Heart left ventricle (tissue), 16 donors: ENCODE results near the gene HUNK. TPM values are rescaled to one million over a fixed set of nuclear protein-coding genes. Genes with fewer than 3 reads are reported as not detected.

ENCODE experiments used
- ATAC-seq, 4 donors: fragments of 200-7000 bp; cut with Tn5 transposase; one replicate each; pipeline ENCODE4 v1.9.1; 2020 to 2022; ENCODE audit warnings: moderate library complexity in 4 of 4, mild to moderate bottlenecking in 3 of 4, moderate number of reproducible peaks in 1 of 4
- DNase-seq, 5 donors: peaks; one replicate each; pipeline ENCODE4 v3.0.0-alpha.2; 2020
- H3K27ac ChIP-seq, 12 donors: fragments of 200-600 bp; sonication (generic) in 4 of 12; one replicate each; pipeline versions ENCODE4 v1.5.0 to v1.8.0; 2016 to 2022; ENCODE audit warnings: mild to moderate bottlenecking in 2 of 12
- H3K27me3 ChIP-seq, 9 donors: fragments of 200-600 bp; sonication (generic) in 2 of 9; one replicate each; pipeline versions ENCODE4 v1.5.1 to v1.8.0; 2016 to 2022; ENCODE audit warnings: mild to moderate bottlenecking in 3 of 9
- H3K36me3 ChIP-seq, 9 donors: fragments of 200-600 bp; sonication (generic) in 2 of 9; one replicate each; pipeline versions ENCODE4 v1.5.0 to v1.8.0; 2018 to 2022; ENCODE audit warnings: mild to moderate bottlenecking in 2 of 9
- H3K4me1 ChIP-seq, 12 donors: fragments of 200-600 bp; sonication (generic) in 4 of 12; one replicate each; pipeline versions ENCODE4 v1.5.0 to v1.8.0; 2016 to 2022; ENCODE audit warnings: mild to moderate bottlenecking in 3 of 12
- H3K4me3 ChIP-seq, 12 donors: fragments of 200-600 bp; sonication (generic) in 4 of 12; one replicate each; pipeline versions ENCODE4 v1.5.0 to v1.8.0; 2017 to 2022; ENCODE audit warnings: mild to moderate bottlenecking in 9 of 12, moderate library complexity in 4 of 12
- H3K9me3 ChIP-seq, 12 donors: fragments of 200-600 bp; sonication (generic) in 4 of 12; one replicate each; pipeline versions ENCODE4 v1.5.0 to v1.8.0; 2016 to 2022; ENCODE audit warnings: mild to moderate bottlenecking in 1 of 12
- POLR2A ChIP-seq, 2 donors: fragments of 450-650 bp; IDR thresholded peaks; one replicate each; pipeline ENCODE4 v1.6.1; 2017; ENCODE audit warnings: antibody characterized with exemption in 2 of 2, mild to moderate bottlenecking in 2 of 2, moderate library complexity in 2 of 2
- WGBS, 4 donors: extraction: QIAGEN DNeasy Blood & Tissue Kit in 2 of 4; methylation state at CpG; one replicate each; pipeline versions ENCODE4 v1.1.5 to v1.1.7; 2013 to 2018; 5-methylcytosine and 5-hydroxymethylcytosine counted together
- intact Hi-C, 10 donors: fragments of 100-400 bp; cut with DNase I; formaldehyde crosslinking; loops; one replicate each; pipeline versions ENCODE4 v1.11.1 to v1.14.2; 2022
- polyA plus RNA-seq, 2 donors: library from polyadenylated mRNA; stranded (reverse); fragments of 200-250 nt; gene quantifications; one replicate each; pipeline ENCODE4 v1.2.3, GENCODE V29; 2013
- total RNA-seq, 9 donors: library from RNA; depleted of rRNA in 2 of 9; stranded (reverse); fragments of >200 nt in 2 of 9; fragmentation: NEBNext Ultra II Directional in 3 of 9; extraction: Animal tissue kit (Norgen Biotek cat#: 25700) in 3 of 9; gene quantifications; one replicate each; pipeline versions ENCODE4 v1.1.0 to v1.2.4, GENCODE V29; 2016 to 2023
- TF ChIP-seq, protein P1 (sequence below), 12 donors: fragments of 200-600 bp; sonication (generic) in 4 of 12; IDR thresholded peaks; one replicate each; pipeline versions ENCODE4 v1.5.0 to v1.8.0; 2018 to 2022; ENCODE audit warnings: antibody characterized with exemption in 12 of 12, mild to moderate bottlenecking in 5 of 12
- donor health status: ischemic (EF 13 %, LVEDD 7.1; RV severe dilation, severe dysfunction).
- donor health status: healthy with polysubstance abuse.
- donor health status: DM: no; HTN: yes; CAD: no.
- donor health status: DM: no; HTN: no; CAD: no.
- donor health status: ischemic (EF 25% LVEDD 6.9; RV normal size, moderate dysfunction).
- donor health status: ischemic (EF 25% LVEDD 5.7; RV mildly dilated, moderate dysfunction).
- donor health status: healthy.
- donor health status: DM: yes; HTN: yes; CAD: no.
- donor health status: ischemic (EF 35%, LVEDD 5.7; RV mildly dilated, moderate dysfunction).
- donor health status: nonischemic (EF 11% LVEDD 7.7; RV severe dilation, severe dysfunction).
- donor health status: DM: yes; HTN: yes; CAD: no.
- donor health status: PGD.
- donor health status: ischemic (EF 29% LVEDD 5.4; RV normal size, mild dysfunction).
- donor health status: nonischemic (EF 23%, LVEDD 6.1; RV moderate dilation, normal function).

HUNK gene
- total and polyA plus RNA-seq, 11 donors: 0.02 to 1.4 (median 0.22) TPM

DNA sequence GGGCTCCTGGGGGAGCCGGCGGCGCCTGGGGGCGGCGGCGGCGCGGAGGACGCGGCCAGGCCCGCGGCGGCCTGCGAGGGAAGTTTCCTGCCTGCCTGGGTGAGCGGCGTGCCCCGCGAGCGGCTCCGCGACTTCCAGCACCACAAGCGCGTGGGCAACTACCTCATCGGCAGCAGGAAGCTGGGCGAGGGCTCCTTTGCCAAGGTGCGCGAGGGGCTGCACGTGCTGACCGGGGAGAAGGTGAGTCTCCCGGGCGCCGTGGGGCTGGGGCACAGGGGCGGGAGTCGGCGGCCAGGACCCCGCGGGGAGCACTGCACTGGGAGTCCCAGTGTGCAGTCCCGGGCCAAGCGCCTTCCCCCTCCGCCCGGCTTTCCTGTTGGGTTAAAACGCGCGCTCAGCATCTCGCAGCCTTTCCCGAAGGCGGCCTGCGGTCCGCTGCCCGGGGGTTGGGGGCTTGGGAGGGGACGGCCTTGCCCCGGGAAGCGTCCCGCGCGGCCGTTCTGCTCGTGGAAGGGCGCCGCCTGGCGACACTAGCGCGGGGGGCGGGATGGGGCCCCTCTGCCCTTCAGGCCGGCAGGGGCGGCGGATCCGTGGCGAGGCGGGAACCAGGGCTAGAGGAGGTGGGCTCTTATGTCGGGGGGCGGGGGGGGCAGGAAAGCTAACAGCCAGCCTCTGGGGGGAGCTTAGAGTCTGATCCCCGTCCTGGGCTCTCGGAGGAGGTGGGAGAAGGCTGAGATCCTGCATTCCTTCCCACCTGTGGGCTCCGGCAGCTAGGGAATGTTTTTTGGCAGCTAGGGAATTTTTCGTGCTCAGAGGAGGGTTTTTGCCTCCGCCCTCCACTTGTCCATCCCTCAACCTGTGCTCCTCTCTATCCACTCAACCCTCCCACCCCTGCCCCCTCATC is 1.1 kb downstream of the HUNK start:
- Histone ChIP-seq H3K27me3 (peaks cover 0 to 66% (median 13%) of the 10 kb centered on the region in 9 donors), H3K27ac (no peak overlapping the region), H3K9me3 (no peaks in the 10 kb centered on the region), H3K4me3 (peak overlapping the region; percentile 11 to 68 (median 54)), H3K36me3 (no peaks in the 10 kb centered on the region), H3K4me1 (peaks cover 0 to 27% (median 8%) of the 10 kb centered on the region in 12 donors)
- DNase-seq (peak; percentile 20 to 65 (median 36)), ATAC-seq (peak in 3 of 4 donors; percentile 24 to 44 (median 35))
- 2 to 6% (median 4%) methylated on average over 31 to 77 of the region's 77 CpGs for WGBS, 4 donors
- no peak for TF ChIP-seq POLR2A (IDR thresholded peaks at IDR 0.05)
- TF ChIP-seq, protein P1, sequence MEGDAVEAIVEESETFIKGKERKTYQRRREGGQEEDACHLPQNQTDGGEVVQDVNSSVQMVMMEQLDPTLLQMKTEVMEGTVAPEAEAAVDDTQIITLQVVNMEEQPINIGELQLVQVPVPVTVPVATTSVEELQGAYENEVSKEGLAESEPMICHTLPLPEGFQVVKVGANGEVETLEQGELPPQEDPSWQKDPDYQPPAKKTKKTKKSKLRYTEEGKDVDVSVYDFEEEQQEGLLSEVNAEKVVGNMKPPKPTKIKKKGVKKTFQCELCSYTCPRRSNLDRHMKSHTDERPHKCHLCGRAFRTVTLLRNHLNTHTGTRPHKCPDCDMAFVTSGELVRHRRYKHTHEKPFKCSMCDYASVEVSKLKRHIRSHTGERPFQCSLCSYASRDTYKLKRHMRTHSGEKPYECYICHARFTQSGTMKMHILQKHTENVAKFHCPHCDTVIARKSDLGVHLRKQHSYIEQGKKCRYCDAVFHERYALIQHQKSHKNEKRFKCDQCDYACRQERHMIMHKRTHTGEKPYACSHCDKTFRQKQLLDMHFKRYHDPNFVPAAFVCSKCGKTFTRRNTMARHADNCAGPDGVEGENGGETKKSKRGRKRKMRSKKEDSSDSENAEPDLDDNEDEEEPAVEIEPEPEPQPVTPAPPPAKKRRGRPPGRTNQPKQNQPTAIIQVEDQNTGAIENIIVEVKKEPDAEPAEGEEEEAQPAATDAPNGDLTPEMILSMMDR (IDR thresholded peaks at IDR 0.05): peak; percentile 39 to 63 (median 51)
- intact Hi-C loops: loop anchor here in 1 of 10 donors (2.0 kb wide), 1 partner anchor 385 kb away; no protein-coding TSS in a partner anchor

DNA sequence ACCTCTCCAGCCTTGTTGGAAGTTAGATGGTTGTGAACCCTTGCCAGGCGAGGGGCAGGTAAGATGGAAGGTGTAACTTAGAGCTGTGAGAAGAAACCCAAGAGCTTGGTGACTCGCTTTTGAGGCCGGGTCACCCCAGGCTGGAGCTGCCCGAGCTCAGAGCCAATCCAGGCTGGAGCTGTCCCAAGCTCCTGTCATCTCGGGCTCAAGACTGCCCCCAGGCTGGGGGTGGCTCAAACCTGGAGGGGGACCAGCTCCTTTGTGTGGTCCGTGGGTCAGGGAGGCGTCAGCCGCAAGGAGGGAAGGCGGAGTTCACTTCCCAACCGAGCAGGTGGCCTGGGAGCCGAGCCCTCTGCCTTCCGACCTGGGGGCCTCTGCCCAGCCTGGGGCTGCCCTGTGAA is 2.0 kb downstream of the HUNK start:
- peaks cover 0 to 60% (median 13%) of the 10 kb centered on the region in 9 donors for H3K27me3 ChIP-seq
- no peak for TF ChIP-seq POLR2A (IDR thresholded peaks at IDR 0.05)
- TF ChIP-seq, protein P1 (IDR thresholded peaks at IDR 0.05): no peak
- ATAC-seq: no peak
- 57 to 68% (median 64%) methylated on average over 5 to 12 of the region's 12 CpGs for WGBS, 4 donors
- H3K36me3 ChIP-seq: no peaks in the 10 kb centered on the region
- H3K9me3 ChIP-seq: no peaks in the 10 kb centered on the region
- H3K4me1 ChIP-seq: peaks cover 0 to 36% (median 9%) of the 10 kb centered on the region in 12 donors
- no peak overlapping the region for H3K27ac ChIP-seq
- intact Hi-C loops: no loop called here
- peak overlapping the region in 1 of 12 donors; percentile 65 for H3K4me3 ChIP-seq
- DNase-seq: no peak

DNA sequence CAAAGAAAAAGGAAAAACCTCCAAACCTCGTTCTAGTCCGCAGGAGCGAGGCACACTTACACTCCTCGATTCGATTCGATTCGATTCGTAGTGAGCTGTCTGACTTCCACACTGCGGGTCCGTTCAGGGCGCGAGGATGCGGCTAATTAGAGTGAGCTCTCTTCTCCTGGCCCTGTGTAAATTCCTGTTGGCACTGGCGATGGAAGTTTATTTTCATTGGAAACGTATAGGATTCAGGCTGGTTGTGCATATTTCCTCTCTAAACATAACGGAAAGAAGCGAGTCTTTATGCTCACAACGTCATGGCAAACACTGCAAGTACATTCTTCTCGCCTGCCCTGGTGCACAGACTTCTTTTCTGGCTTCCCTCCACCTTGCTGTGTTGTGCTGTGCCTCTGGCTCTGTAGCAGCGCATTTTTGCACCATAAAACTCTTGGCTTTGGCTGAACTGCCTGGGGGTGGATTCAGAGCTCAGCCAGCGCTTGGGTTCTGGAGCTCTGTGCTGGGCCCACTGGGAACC is 2.7 kb downstream of the HUNK start:
- Histone ChIP-seq H3K4me3 (no peak overlapping the region), H3K4me1 (peaks cover 0 to 37% (median 9%) of the 10 kb centered on the region in 12 donors), H3K9me3 (no peaks in the 10 kb centered on the region), H3K27ac (no peak overlapping the region), H3K27me3 (peaks cover 0 to 53% (median 13%) of the 10 kb centered on the region in 9 donors), H3K36me3 (no peaks in the 10 kb centered on the region)
- intact Hi-C loops: no loop called here
- 73 to 90% (median 83%) methylated on average over 21 of the region's 21 CpGs for WGBS, 4 donors
- TF ChIP-seq POLR2A (IDR thresholded peaks at IDR 0.05): no peak
- TF ChIP-seq, protein P1 (IDR thresholded peaks at IDR 0.05): no peak
- no peak for DNase-seq
- ATAC-seq: no peak

DNA sequence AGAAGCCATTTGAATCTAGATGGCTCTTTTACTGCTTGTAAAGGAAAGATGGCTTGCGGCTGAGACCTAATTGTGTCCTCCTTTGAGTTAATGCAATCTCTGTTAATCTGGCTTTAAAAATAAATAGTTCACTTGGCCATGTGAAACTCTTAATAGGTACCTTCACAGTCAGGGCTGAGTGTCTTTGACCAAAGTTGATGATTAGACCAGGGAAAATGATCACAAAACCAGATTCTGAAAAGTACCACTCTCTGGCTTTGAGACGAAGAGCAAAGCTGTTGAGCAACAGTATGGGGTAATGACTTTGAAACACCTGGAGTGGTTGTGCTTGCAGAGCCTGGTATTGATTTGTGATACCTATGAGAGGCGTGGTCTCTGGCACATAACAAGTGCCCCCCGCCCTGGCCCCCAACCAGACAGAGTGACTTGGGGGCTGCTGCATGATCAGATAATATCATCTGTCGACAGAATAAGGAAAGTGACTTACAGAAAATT is 4.7 kb downstream of the HUNK start:
- Histone ChIP-seq H3K4me1 (peaks cover 0 to 31% (median 6%) of the 10 kb centered on the region in 12 donors), H3K36me3 (no peaks in the 10 kb centered on the region), H3K9me3 (no peaks in the 10 kb centered on the region), H3K4me3 (no peak overlapping the region), H3K27me3 (peaks cover 0 to 36% (median 9%) of the 10 kb centered on the region in 9 donors), H3K27ac (no peak overlapping the region)
- no peak for DNase-seq
- no peak for ATAC-seq
- 89 to 96% (median 94%) methylated on average over 5 of the region's 5 CpGs for WGBS, 4 donors
- intact Hi-C loops: no loop called here
- no peak for TF ChIP-seq POLR2A (IDR thresholded peaks at IDR 0.05)
- TF ChIP-seq, protein P1 (IDR thresholded peaks at IDR 0.05): no peak
